ENCODE measurements around the gene CXorf66.

Gene CXorf66

DNA sequence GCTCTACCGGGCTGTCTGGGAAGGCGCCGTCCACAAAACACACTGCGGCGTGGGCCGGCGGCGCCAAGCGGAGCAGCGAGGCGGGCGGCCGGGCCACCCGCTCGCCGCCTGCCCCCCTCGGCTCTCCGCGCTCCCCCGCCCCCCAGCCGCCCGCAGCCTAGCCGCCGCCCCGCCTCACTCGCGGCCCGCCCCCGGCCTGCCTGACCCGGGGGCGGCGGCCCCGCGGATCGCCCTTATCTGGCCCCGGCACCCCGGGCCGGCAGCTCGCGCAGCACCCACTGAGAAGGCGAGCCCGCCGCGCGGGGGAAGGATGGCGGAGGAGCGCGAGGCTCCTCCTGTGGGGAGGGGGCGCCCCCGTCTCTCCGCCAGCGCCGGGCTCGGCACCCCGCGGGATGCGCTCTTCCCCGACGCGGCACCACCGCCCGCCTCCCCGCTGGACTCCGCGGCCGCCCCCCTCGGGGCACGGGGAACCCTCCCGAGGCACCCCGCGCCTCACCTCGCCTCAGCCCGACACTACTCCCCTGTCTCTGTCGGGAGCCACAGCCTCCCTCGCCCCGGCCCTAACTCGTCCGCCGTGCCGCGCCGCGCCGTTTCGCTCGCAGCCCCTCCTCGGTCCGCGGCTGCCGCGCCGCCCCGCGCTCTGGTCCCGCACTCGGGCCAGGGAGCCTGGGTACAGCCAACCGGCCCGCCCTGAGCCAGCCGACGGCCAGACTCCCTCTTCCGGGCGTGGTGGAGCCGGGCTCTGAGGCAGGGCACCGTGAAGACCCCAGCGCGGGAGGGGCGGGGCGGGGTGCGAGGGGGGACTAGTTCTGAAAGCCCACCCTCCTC, 33.0 kb downstream of the CXorf66 start:
- Histone ChIP-seq H3K79me2 (ENCODE audit: control insufficient read depth, insufficient read depth, low read length, poor library complexity) (peaks cover 6% of the 10 kb centered on the region), H4K8ac (ENCODE audit: low read depth, low read length) (peak overlapping the region; percentile 85), H2AFZ (ENCODE audit: insufficient read depth, low read length, poor library complexity) (peak overlapping the region; percentile 97), H3K4me3 (ENCODE audit: low read depth, low read length) (peak overlapping the region; percentile 94), H3K27me3 (ENCODE audit: insufficient read depth, low read length) (no peaks in the 10 kb centered on the region), H2BK5ac (ENCODE audit: low read depth, low read length, poor library complexity) (peak overlapping the region; percentile 89), H3K4me1 (ENCODE audit: control insufficient read depth in 1 of 2, insufficient read depth in 2 of 2, low read length in 2 of 2) (no peaks in the 10 kb centered on the region), H3K36me3 (ENCODE audit: control insufficient read depth in 1 of 2, insufficient read depth in 2 of 2, low read length in 2 of 2) (no peaks in the 10 kb centered on the region), H3K9ac (ENCODE audit: low read length) (peak overlapping the region; percentile 84), H4K12ac (ENCODE audit: low read depth, low read length) (peak overlapping the region; percentile 97), H3K79me1 (ENCODE audit: low read length) (peaks cover 12% of the 10 kb centered on the region), H2BK120ac (ENCODE audit: insufficient read depth, low read length, poor library complexity) (peak overlapping the region; percentile 83), H3K4ac (ENCODE audit: low read depth, low read length) (peak overlapping the region; percentile 97), H3K27ac (ENCODE audit: low read depth, low read length) (peak overlapping the region; percentile 88), H2BK12ac (ENCODE audit: low read length) (peak overlapping the region; percentile 64), H3K23ac (ENCODE audit: low read length) (no peak overlapping the region), H3K18ac (ENCODE audit: low read length) (peak overlapping the region; percentile 99), H4K91ac (ENCODE audit: low read depth, low read length) (peak overlapping the region; percentile 92), H3K9me3 (ENCODE audit: insufficient read depth, low read depth, low read length) (no peaks in the 10 kb centered on the region), H3K14ac (ENCODE audit: low read length) (peak overlapping the region; percentile 98), H2AK5ac (ENCODE audit: low read length) (peak overlapping the region; percentile 62), H3K4me2 (ENCODE audit: low read length) (peak overlapping the region; percentile 90)
- no CpG with 5 or more reads among the region's 109 CpGs for whole genome bisulfite sequencing (ENCODE audit: extremely low coverage, insufficient coverage, insufficient read length)
- peak; percentile 24 to 48 for DNase-seq

DNA sequence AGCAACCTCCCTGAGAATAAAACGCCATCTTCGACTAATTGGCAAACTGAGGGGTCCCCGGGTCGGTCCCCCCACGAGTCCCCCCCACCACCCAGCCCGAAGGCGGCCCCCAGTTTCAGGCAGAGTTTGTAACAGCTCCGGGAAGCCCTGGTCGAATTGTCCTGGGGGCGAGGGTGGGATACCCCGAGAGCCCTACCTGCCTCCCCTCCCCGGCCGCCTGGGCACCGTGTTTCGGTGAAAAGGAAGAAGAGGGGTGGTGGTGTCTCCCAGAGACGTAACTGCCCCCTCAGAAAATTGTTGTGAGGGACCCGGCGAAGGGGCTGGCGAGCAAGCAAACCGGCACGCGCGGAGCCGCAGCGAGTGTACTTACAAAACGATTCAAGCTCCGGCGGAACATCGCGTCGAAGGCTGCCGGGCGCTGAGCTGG, 33.7 kb downstream of the CXorf66 start:
- H2AFZ ChIP-seq (ENCODE audit: insufficient read depth, low read length, poor library complexity) = peak overlapping the region; percentile 50
- peak overlapping the region; percentile 84 for H3K9ac ChIP-seq (ENCODE audit: low read length)
- H3K4me2 ChIP-seq (ENCODE audit: low read length) = peak overlapping the region; percentile 90
- H3K36me3 ChIP-seq (ENCODE audit: control insufficient read depth in 1 of 2, insufficient read depth in 2 of 2, low read length in 2 of 2) = no peaks in the 10 kb centered on the region
- H3K9me3 ChIP-seq (ENCODE audit: insufficient read depth, low read depth, low read length) = no peaks in the 10 kb centered on the region
- H3K27ac ChIP-seq (ENCODE audit: low read depth, low read length) = no peak overlapping the region
- no peak overlapping the region for H4K12ac ChIP-seq (ENCODE audit: low read depth, low read length)
- peak overlapping the region; percentile 51 for H3K14ac ChIP-seq (ENCODE audit: low read length)
- no peak overlapping the region for H4K8ac ChIP-seq (ENCODE audit: low read depth, low read length)
- no peak overlapping the region for H2AK5ac ChIP-seq (ENCODE audit: low read length)
- no CpG with 5 or more reads among the region's 33 CpGs for WGBS (ENCODE audit: extremely low coverage, insufficient coverage, insufficient read length)
- H3K79me1 ChIP-seq (ENCODE audit: low read length) = peaks cover 12% of the 10 kb centered on the region
- H3K4me3 ChIP-seq (ENCODE audit: low read depth, low read length) = peak overlapping the region; percentile 94
- H3K23ac ChIP-seq (ENCODE audit: low read length) = no peak overlapping the region
- no peak overlapping the region for H4K91ac ChIP-seq (ENCODE audit: low read depth, low read length)
- H2BK5ac ChIP-seq (ENCODE audit: low read depth, low read length, poor library complexity) = peak overlapping the region; percentile 68
- peak overlapping the region; percentile 46 for H3K18ac ChIP-seq (ENCODE audit: low read length)
- no peak overlapping the region for H2BK120ac ChIP-seq (ENCODE audit: insufficient read depth, low read length, poor library complexity)
- H2BK12ac ChIP-seq (ENCODE audit: low read length) = no peak overlapping the region
- no peaks in the 10 kb centered on the region for H3K4me1 ChIP-seq (ENCODE audit: control insufficient read depth in 1 of 2, insufficient read depth in 2 of 2, low read length in 2 of 2)
- peaks cover 6% of the 10 kb centered on the region for H3K79me2 ChIP-seq (ENCODE audit: control insufficient read depth, insufficient read depth, low read length, poor library complexity)
- H3K4ac ChIP-seq (ENCODE audit: low read depth, low read length) = peak overlapping the region; percentile 57
- no peak for DNase-seq
- no peaks in the 10 kb centered on the region for H3K27me3 ChIP-seq (ENCODE audit: insufficient read depth, low read length)

DNA sequence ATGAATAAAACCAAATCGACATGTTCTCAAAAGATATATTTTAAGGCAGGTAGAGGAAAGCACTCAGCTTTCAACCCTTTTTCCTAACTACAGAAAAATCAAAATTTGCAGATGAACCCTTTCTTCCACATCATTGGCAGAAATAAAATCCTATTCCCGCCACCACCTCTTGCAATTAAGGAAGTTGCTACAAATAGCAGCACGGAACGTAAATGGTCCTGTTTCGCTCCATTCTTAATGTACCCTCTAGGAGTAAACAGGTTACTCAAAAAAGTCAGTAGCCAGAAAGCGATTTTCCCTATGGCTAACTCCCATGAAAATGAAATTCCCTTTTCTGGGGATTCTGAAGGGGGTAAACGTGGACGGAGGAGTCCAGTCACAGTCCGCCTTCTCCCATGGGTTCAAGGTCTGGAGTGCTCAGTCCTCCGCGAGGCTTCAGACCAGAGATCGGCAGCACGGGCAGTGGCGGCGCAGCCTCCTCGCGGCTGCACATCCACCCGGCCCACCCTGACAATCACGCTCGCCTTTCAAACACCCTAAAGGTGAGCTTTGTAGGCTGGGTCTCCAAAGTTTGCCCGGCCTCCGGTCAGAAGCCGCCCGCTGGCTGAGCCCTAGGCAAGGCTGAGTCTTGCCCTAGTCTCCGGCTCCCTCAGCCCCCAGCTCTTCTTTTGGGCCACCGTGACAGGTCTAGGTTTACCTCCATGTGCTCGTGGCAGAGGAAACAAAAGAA, 34.2 kb downstream of the CXorf66 start:
- no peak overlapping the region for H2AK5ac ChIP-seq (ENCODE audit: low read length)
- no peak overlapping the region for H4K91ac ChIP-seq (ENCODE audit: low read depth, low read length)
- no peak overlapping the region for H3K23ac ChIP-seq (ENCODE audit: low read length)
- peak overlapping the region; percentile 90 for H3K4me2 ChIP-seq (ENCODE audit: low read length)
- no peak overlapping the region for H2AFZ ChIP-seq (ENCODE audit: insufficient read depth, low read length, poor library complexity)
- no peaks in the 10 kb centered on the region for H3K4me1 ChIP-seq (ENCODE audit: control insufficient read depth in 1 of 2, insufficient read depth in 2 of 2, low read length in 2 of 2)
- H3K27ac ChIP-seq (ENCODE audit: low read depth, low read length) = no peak overlapping the region
- no peaks in the 10 kb centered on the region for H3K36me3 ChIP-seq (ENCODE audit: control insufficient read depth in 1 of 2, insufficient read depth in 2 of 2, low read length in 2 of 2)
- H2BK120ac ChIP-seq (ENCODE audit: insufficient read depth, low read length, poor library complexity) = no peak overlapping the region
- no peak overlapping the region for H4K8ac ChIP-seq (ENCODE audit: low read depth, low read length)
- DNase-seq = peak in 1 of 2 donors; percentile 54
- H3K79me2 ChIP-seq (ENCODE audit: control insufficient read depth, insufficient read depth, low read length, poor library complexity) = peaks cover 6% of the 10 kb centered on the region
- no peak overlapping the region for H2BK5ac ChIP-seq (ENCODE audit: low read depth, low read length, poor library complexity)
- no peak overlapping the region for H3K9ac ChIP-seq (ENCODE audit: low read length)
- peaks cover 12% of the 10 kb centered on the region for H3K79me1 ChIP-seq (ENCODE audit: low read length)
- H3K9me3 ChIP-seq (ENCODE audit: insufficient read depth, low read depth, low read length) = no peaks in the 10 kb centered on the region
- H2BK12ac ChIP-seq (ENCODE audit: low read length) = no peak overlapping the region
- no peak overlapping the region for H3K14ac ChIP-seq (ENCODE audit: low read length)
- H4K12ac ChIP-seq (ENCODE audit: low read depth, low read length) = no peak overlapping the region
- WGBS (ENCODE audit: extremely low coverage, insufficient coverage, insufficient read length) = no CpG with 5 or more reads among the region's 27 CpGs
- H3K27me3 ChIP-seq (ENCODE audit: insufficient read depth, low read length) = no peaks in the 10 kb centered on the region
- H3K4me3 ChIP-seq (ENCODE audit: low read depth, low read length) = peak overlapping the region; percentile 94
- H3K4ac ChIP-seq (ENCODE audit: low read depth, low read length) = no peak overlapping the region
- no peak overlapping the region for H3K18ac ChIP-seq (ENCODE audit: low read length)

DNA sequence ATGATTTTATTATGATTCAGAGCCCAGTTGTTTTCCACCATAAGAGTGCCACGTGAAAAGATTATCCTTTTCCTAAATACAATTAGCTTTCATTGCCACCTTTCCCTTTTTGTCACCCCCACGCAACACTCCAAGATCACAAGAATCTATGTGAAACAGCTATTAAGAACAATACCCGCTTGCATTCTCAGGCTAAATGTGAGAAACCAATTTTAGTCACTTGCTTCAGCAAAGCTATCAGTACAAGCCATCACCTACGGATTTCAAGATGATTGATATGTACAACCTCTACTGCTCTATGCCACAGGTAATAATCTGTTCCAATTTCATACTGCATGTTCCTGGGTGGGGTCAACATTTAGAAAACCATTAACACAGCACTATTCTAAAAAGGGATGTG, 34.9 kb downstream of the CXorf66 start:
- Histone ChIP-seq H4K91ac (ENCODE audit: low read depth, low read length) (no peak overlapping the region), H4K12ac (ENCODE audit: low read depth, low read length) (no peak overlapping the region), H3K4me3 (ENCODE audit: low read depth, low read length) (no peak overlapping the region), H3K79me2 (ENCODE audit: control insufficient read depth, insufficient read depth, low read length, poor library complexity) (peaks cover 6% of the 10 kb centered on the region), H3K27me3 (ENCODE audit: insufficient read depth, low read length) (no peaks in the 10 kb centered on the region), H3K4ac (ENCODE audit: low read depth, low read length) (no peak overlapping the region), H3K18ac (ENCODE audit: low read length) (no peak overlapping the region), H2AK5ac (ENCODE audit: low read length) (no peak overlapping the region), H4K8ac (ENCODE audit: low read depth, low read length) (no peak overlapping the region), H2BK12ac (ENCODE audit: low read length) (no peak overlapping the region), H3K4me2 (ENCODE audit: low read length) (no peak overlapping the region), H2BK120ac (ENCODE audit: insufficient read depth, low read length, poor library complexity) (no peak overlapping the region), H3K9ac (ENCODE audit: low read length) (no peak overlapping the region), H3K27ac (ENCODE audit: low read depth, low read length) (no peak overlapping the region), H2BK5ac (ENCODE audit: low read depth, low read length, poor library complexity) (no peak overlapping the region), H3K36me3 (ENCODE audit: control insufficient read depth in 1 of 2, insufficient read depth in 2 of 2, low read length in 2 of 2) (no peaks in the 10 kb centered on the region), H3K4me1 (ENCODE audit: control insufficient read depth in 1 of 2, insufficient read depth in 2 of 2, low read length in 2 of 2) (no peaks in the 10 kb centered on the region), H2AFZ (ENCODE audit: insufficient read depth, low read length, poor library complexity) (no peak overlapping the region), H3K14ac (ENCODE audit: low read length) (no peak overlapping the region), H3K23ac (ENCODE audit: low read length) (no peak overlapping the region), H3K9me3 (ENCODE audit: insufficient read depth, low read depth, low read length) (no peaks in the 10 kb centered on the region), H3K79me1 (ENCODE audit: low read length) (peaks cover 12% of the 10 kb centered on the region)
- DNase-seq = no peak
- no CpG with 5 or more reads among the region's 4 CpGs for WGBS (ENCODE audit: extremely low coverage, insufficient coverage, insufficient read length)
